T-helper 1 cell (primary cell): ENCODE results near the gene KDM6B.

Source experiments
- DNase-seq, 5 donors: peaks; one replicate each; pipeline ENCODE4 v3.0.0-alpha.2; 2012 to 2020

KDM6B gene

GRCh38 chr17:7882068-7882467, 48.1 kb downstream of the KDM6B start:
- DNase-seq = no peak

- no peak for DNase-seq
These were observed 48.6 kb downstream of the KDM6B start for GRCh38 chr17:7882629-7883028.
